BLaER1 treated with 17β-estradiol and CSF1 and Interleukin-3, amounts not matched to agents 10 nM and 100 nM (cell line): ENCODE results near the gene GNPAT.
A peak's percentile ranks its signal among the peaks of the same experiment; 100 is the strongest.

Experiments
- H3K27ac ChIP-seq, 11 experiments: shearing (Covaris generic); formaldehyde crosslinking; 2 replicates each; pipeline ENCODE4 v1.8.1; 2022
- H3K27me3 ChIP-seq, 11 experiments: shearing (Covaris generic); formaldehyde crosslinking; 2 replicates each; pipeline ENCODE4 v1.8.1; 2022
- H3K36me3 ChIP-seq, 11 experiments: shearing (Covaris generic); formaldehyde crosslinking; 2 replicates each; pipeline ENCODE4 v1.8.1; 2022
- H3K4me1 ChIP-seq, 10 experiments: shearing (Covaris generic); formaldehyde crosslinking; 2 replicates each; pipeline ENCODE4 v1.8.1; 2022
- H3K4me2 ChIP-seq, 11 experiments: shearing (Covaris generic); formaldehyde crosslinking; 2 replicates each; pipeline ENCODE4 v1.8.1; 2022
- H3K4me3 ChIP-seq, 10 experiments: shearing (Covaris generic); formaldehyde crosslinking; 2 replicates each; pipeline ENCODE4 v1.8.1; 2022
- H3K9ac ChIP-seq, 11 experiments: shearing (Covaris generic); formaldehyde crosslinking; 2 replicates each; pipeline ENCODE4 v1.8.1; 2022
- H3K9me3 ChIP-seq, 11 experiments: shearing (Covaris generic); formaldehyde crosslinking; replicated peaks in 1 of 11; 2 replicates each; pipeline ENCODE4 v1.8.1; 2022
- H4K20me1 ChIP-seq, 11 experiments: shearing (Covaris generic); formaldehyde crosslinking; 2 replicates each; pipeline ENCODE4 v1.8.1; 2022
- Cebpa-rat ChIP-seq, 11 experiments: shearing (Covaris generic); IDR thresholded peaks; 2 replicates each; pipeline ENCODE4 v1.8.1; 2022

GNPAT gene

DNA sequence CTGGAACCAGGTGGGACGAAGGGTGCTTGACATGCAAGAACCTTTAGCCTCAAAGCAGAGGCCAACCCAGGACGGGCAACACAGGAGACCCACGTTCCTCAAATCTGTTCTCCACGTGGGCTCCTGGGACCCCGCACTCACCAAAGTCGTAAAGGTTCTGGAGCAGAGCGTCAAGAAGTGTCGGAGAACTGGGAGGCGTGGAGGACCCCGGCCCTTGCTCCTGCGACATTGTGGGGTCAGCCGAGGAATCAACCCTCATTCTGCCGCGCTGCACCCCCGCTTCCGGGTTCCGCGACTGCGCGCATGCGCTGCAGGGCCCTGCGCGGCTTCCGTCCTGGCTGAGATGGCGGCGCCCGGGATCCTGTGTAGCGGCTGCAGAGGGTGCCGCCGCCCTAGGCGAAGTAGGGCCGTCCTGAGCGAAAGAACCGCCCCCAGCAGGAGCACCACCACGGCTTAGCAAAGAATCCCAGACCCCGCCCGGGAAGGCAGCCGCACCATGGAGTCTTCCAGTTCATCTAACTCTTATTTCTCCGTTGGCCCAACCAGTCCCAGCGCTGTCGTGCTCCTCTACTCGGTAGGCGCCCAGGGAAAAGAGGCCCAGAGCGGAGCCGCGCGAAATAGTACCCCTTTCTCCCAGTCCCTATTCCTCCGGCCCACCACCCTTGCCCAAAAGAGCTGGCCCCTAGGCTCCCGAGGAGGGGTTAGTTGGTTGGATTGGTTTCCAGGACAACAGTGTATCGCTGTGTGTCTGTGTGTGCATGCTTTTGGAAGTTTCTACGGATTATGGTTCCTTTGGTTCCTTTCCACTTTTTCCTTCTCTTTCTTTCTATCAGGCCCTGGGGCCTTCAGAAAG is at the start of gene GNPAT:
GNPAT (plus strand) TSS at position 330 of the 853 bp plus-strand sequence; CDS start at position 497, 167 bp downstream.
- peak within 1 kb of the TSS; percentile 75 to 98 (median 91) for H3K4me2 ChIP-seq
- H3K27me3 ChIP-seq = no peaks in the 10 kb centered on the region
- peaks cover 34 to 65% (median 52%) of the 10 kb centered on the region in 11 experiments for H3K36me3 ChIP-seq
- no peak for TF ChIP-seq Cebpa-rat (IDR thresholded peaks at IDR 0.05)
- peaks cover 0 to 18% (median 5%) of the 10 kb centered on the region in 11 experiments; a peak in 8 of 22 replicates for H4K20me1 ChIP-seq
- peaks cover 0 to 5% (median 0%) of the 10 kb centered on the region in 11 experiments; a peak in 1 of 22 replicates for H3K9me3 ChIP-seq
- peak within 1 kb of the TSS; percentile 82 to 94 (median 88) for H3K9ac ChIP-seq
- peak within 1 kb of the TSS; percentile 78 to 94 (median 89) for H3K27ac ChIP-seq
- H3K4me3 ChIP-seq = peak within 1 kb of the TSS; percentile 80 to 91 (median 85)
- H3K4me1 ChIP-seq = peaks cover 32 to 48% (median 39%) of the 10 kb centered on the region in 10 experiments

DNA sequence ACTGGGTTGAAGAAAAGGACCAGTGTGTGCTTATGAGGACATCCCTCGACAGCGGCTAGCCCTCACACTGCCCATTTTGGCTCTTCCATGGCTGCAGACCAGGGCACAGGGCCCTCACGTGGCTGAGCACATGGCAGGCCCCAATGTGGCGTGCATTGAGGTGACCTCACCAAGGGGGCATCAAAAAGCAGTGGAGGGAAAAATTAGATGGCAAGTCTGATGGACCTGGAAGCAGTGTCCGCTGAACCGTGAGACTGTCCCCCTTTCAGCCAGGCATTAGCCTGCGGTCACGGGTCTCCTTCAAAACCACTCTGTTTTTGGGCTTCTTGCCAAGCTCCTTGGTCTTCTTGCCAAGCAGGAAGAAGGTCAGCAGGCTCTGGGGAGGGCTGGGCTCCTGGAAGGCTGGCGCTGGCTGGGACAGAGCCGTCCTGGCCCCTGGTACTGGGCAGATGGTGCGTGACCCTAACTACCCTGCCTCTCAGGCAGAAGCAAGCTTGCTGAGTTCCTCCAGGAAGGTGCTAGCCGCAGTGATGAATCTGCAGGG is 48.3 kb upstream of the GNPAT start:
- no peak for TF ChIP-seq Cebpa-rat (IDR thresholded peaks at IDR 0.05)
- H3K27ac ChIP-seq = no peak overlapping the region
- no peak overlapping the region for H3K4me3 ChIP-seq
- H3K9ac ChIP-seq = no peak overlapping the region
- H3K4me2 ChIP-seq = peak overlapping the region in 9 of 11 experiments; percentile 2 to 52 (median 24); a peak in 12 of 22 replicates
- H3K9me3 ChIP-seq = peaks cover 0 to 14% (median 4%) of the 10 kb centered on the region in 11 experiments; a peak in 6 of 22 replicates
- H4K20me1 ChIP-seq = no peaks in the 10 kb centered on the region
- H3K36me3 ChIP-seq = no peaks in the 10 kb centered on the region
- H3K27me3 ChIP-seq = no peaks in the 10 kb centered on the region; a peak in 1 of 22 replicates
- peaks cover 0 to 28% (median 20%) of the 10 kb centered on the region in 10 experiments; a peak in 15 of 20 replicates for H3K4me1 ChIP-seq

DNA sequence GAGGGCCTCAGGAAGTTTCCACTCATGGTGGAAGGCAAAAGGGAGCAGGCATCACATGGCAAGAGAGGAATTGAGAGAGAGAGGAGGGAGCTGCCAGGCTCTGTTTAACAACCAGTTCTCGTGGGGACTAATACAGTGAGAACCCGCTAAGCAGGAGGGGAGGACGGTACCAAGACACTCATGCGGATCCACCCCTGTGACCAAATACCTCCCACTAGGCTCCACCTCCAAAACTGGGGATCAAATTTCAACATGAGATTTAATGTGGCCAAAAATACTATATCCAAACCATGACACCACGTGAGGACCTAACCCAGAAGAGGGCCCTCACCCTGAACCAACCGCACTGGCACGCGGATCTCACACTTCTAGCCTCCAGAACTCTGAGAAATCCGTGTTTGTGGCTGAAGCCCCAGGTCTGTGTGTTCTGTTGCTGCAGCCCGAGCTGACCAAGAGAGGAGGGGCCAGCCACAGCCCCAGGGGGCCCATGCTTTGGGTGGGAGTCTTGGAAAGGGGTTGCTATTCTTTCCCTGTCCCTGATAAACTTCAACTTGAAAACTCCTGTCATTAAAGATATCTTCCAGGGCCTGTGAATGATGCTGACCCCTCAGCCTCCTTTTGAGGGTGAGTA is 47.2 kb upstream of the GNPAT start:
- TF ChIP-seq Cebpa-rat (IDR thresholded peaks at IDR 0.05) = no peak
- Histone ChIP-seq H4K20me1 (no peaks in the 10 kb centered on the region), H3K9ac (no peak overlapping the region), H3K4me2 (peak overlapping the region in 3 of 11 experiments; percentile 2 to 19 (median 10); a peak in 1 of 22 replicates), H3K36me3 (no peaks in the 10 kb centered on the region), H3K4me3 (no peak overlapping the region), H3K9me3 (peaks cover 0 to 14% (median 4%) of the 10 kb centered on the region in 11 experiments; a peak in 6 of 22 replicates), H3K4me1 (peaks cover 0 to 28% (median 20%) of the 10 kb centered on the region in 10 experiments; a peak in 15 of 20 replicates), H3K27ac (no peak overlapping the region), H3K27me3 (no peaks in the 10 kb centered on the region; a peak in 1 of 22 replicates)

DNA sequence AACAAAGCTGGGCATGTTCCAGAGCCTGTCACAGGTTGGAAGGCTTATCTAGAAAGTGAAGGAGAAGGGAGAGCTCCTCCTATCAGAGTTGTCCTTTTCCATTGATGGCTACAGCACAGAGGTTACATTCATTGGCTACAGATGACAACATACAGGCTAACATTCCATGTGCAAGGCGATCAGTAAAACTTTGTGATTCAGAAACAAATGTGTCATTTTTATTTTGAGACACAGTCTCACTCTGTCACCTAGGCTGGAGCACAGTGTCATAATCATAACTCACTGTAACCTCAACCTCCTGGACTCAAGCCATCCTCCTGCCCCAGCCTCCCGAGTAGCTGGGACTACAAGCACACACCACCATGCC is 46.6 kb upstream of the GNPAT start:
- H3K27ac ChIP-seq = no peak overlapping the region
- H3K9me3 ChIP-seq = peaks cover 0 to 10% (median 4%) of the 10 kb centered on the region in 11 experiments; a peak in 6 of 22 replicates
- TF ChIP-seq Cebpa-rat (IDR thresholded peaks at IDR 0.05) = no peak
- no peak overlapping the region for H3K4me3 ChIP-seq
- H3K27me3 ChIP-seq = no peaks in the 10 kb centered on the region; a peak in 1 of 22 replicates
- H4K20me1 ChIP-seq = no peaks in the 10 kb centered on the region
- no peaks in the 10 kb centered on the region for H3K36me3 ChIP-seq
- peaks cover 0 to 28% (median 20%) of the 10 kb centered on the region in 10 experiments; a peak in 15 of 20 replicates for H3K4me1 ChIP-seq
- H3K9ac ChIP-seq = no peak overlapping the region
- 0 out of 22 replicates have a peak overlapping the region, but pooled peaks of 2 of the 11 experiments have one; percentile 10 to 55 for H3K4me2 ChIP-seq

DNA sequence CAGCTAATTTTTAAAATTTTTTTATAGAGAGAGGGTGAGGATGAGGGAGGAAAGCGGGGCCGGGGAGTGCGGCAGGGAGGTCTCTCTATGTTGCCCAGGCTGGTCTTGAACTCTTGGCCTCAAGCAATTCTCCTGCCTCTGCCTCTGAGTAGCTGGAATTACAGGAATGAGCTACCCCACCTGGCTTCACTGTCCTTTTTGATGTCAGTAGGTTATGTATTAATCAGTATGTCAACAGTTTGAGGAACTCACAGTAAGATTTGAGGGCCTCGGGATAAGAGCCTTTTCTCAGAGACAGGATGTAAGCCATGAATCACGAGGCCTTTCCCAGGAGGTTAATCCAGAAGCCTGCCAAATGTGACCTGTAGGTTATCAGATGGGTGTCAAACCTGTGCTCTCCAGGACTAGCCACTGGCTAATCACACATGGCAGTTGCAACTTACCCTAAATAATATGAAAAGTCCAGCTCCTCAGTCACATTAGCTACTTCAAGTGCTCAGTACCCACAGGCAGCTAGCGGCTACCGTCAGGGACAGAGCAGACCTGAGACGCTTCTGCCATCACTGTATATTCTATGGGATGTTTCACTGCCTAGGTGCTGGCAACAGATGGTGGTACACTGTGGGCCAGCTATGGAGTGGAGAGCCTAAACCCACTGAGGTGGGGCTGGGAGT is 46.0 kb upstream of the GNPAT start:
- no peak for TF ChIP-seq Cebpa-rat (IDR thresholded peaks at IDR 0.05)
- Histone ChIP-seq H3K4me1 (peaks cover 0 to 28% (median 20%) of the 10 kb centered on the region in 10 experiments; a peak in 15 of 20 replicates), H3K27me3 (no peaks in the 10 kb centered on the region; a peak in 1 of 22 replicates), H3K9ac (no peak overlapping the region), H3K27ac (no peak overlapping the region), H3K9me3 (peaks cover 0 to 5% (median 0%) of the 10 kb centered on the region in 11 experiments; a peak in 2 of 22 replicates), H3K4me3 (no peak overlapping the region), H3K4me2 (peak overlapping the region in 9 of 11 experiments; percentile 31 to 62 (median 42); a peak in 17 of 22 replicates), H3K36me3 (no peaks in the 10 kb centered on the region), H4K20me1 (no peaks in the 10 kb centered on the region)

DNA sequence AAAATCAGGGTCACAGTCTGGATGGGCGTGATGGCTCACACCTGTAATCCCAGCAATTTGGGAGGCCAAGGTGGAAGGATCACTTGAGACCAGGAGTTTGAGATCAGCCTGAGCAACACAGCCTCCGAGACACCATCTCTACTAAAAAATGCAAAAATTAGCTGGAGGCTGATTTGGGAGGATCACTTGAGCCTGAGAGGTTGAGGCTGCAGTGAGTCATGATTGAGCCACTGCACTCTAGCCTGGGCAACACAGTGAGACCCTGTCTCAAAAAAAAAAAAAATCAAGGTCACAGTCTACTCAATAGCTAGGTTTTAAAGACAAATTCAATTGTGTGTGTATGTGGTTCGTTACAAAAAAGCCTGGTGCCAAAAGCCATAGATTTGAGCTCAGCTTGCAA is 44.7 kb upstream of the GNPAT start:
- H4K20me1 ChIP-seq = no peaks in the 10 kb centered on the region
- peak overlapping the region in 3 of 11 experiments; percentile 41 to 62 (median 55); a peak in 5 of 22 replicates for H3K4me2 ChIP-seq
- H3K9me3 ChIP-seq = no peaks in the 10 kb centered on the region
- H3K27me3 ChIP-seq = no peaks in the 10 kb centered on the region; a peak in 1 of 22 replicates
- H3K4me1 ChIP-seq = peaks cover 0 to 28% (median 20%) of the 10 kb centered on the region in 10 experiments; a peak in 15 of 20 replicates
- no peak overlapping the region for H3K27ac ChIP-seq
- H3K9ac ChIP-seq = no peak overlapping the region
- no peak overlapping the region for H3K4me3 ChIP-seq
- no peaks in the 10 kb centered on the region for H3K36me3 ChIP-seq
- TF ChIP-seq Cebpa-rat (IDR thresholded peaks at IDR 0.05) = no peak

DNA sequence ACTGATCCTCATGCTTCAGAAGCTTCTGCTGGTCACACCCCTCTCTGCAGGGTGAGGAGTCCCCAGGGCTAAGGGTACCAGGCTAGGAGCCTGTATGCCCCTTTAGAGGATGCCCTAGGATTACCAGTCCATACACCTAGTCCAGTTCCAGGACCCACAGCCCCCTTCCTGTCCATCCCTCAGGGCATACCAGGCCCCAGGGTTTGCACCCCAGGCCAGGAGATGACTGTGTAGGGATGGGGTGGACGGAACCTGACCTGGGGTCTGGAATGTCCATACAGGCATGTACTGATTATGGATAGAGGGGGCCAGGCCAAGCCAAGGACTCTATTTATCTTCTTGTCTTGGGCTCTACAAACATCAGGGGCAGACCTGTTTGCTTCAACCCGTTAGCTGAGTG is 44.3 kb upstream of the GNPAT start:
- no peaks in the 10 kb centered on the region; a peak in 1 of 22 replicates for H3K27me3 ChIP-seq
- no peaks in the 10 kb centered on the region for H3K9me3 ChIP-seq
- H3K4me3 ChIP-seq = no peak overlapping the region
- no peak overlapping the region for H3K9ac ChIP-seq
- no peak overlapping the region for H3K27ac ChIP-seq
- H4K20me1 ChIP-seq = no peaks in the 10 kb centered on the region
- peaks cover 0 to 28% (median 20%) of the 10 kb centered on the region in 10 experiments; a peak in 15 of 20 replicates for H3K4me1 ChIP-seq
- H3K4me2 ChIP-seq = no peak overlapping the region
- TF ChIP-seq Cebpa-rat (IDR thresholded peaks at IDR 0.05) = no peak
- no peaks in the 10 kb centered on the region for H3K36me3 ChIP-seq

DNA sequence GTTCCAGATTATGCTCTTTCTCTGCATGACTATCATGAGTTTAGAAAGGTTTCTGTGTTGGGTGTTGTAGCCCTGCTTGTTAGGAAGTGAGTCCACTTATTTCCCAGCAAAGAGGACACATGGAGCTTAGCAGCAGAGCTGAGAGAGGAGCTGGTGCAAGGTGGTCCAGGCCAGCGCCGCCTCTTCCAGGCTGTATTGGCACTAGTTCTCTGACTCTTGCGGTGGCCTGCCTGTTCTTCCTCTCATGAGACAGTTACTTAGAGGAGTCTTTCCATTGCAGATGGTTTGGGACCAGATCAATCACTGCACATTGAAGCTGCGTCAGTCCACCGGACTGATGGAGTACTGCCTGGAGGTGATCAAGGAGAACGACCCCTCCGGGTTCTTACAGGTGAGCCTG is 41.1 kb upstream of the GNPAT start:
- Histone ChIP-seq H3K4me1 (peaks cover 0 to 21% (median 11%) of the 10 kb centered on the region in 10 experiments; a peak in 15 of 20 replicates), H3K4me2 (no peak overlapping the region), H3K9ac (no peak overlapping the region), H3K27ac (no peak overlapping the region), H3K4me3 (no peak overlapping the region), H4K20me1 (no peaks in the 10 kb centered on the region; a peak in 1 of 22 replicates), H3K27me3 (no peaks in the 10 kb centered on the region), H3K9me3 (no peaks in the 10 kb centered on the region), H3K36me3 (no peaks in the 10 kb centered on the region)
- TF ChIP-seq Cebpa-rat (IDR thresholded peaks at IDR 0.05) = no peak
